Heart left ventricle (tissue), 16 donors: Measurements from ENCODE around the gene PITHD1. TPM values are rescaled to one million over a fixed set of nuclear protein-coding genes. Genes with fewer than 3 reads are reported as not detected.

Source experiments
- ATAC-seq, 4 donors: fragments of 200-7000 bp; cut with Tn5 transposase; one replicate each; pipeline ENCODE4 v1.9.1; 2020 to 2022; ENCODE audit warnings: moderate library complexity in 4 of 4, mild to moderate bottlenecking in 3 of 4, moderate number of reproducible peaks in 1 of 4
- DNase-seq, 5 donors: peaks; one replicate each; pipeline ENCODE4 v3.0.0-alpha.2; 2020
- H3K27ac ChIP-seq, 12 donors: fragments of 200-600 bp; sonication (generic) in 4 of 12; one replicate each; pipeline versions ENCODE4 v1.5.0 to v1.8.0; 2016 to 2022; ENCODE audit warnings: mild to moderate bottlenecking in 2 of 12
- H3K27me3 ChIP-seq, 9 donors: fragments of 200-600 bp; sonication (generic) in 2 of 9; one replicate each; pipeline versions ENCODE4 v1.5.1 to v1.8.0; 2016 to 2022; ENCODE audit warnings: mild to moderate bottlenecking in 3 of 9
- H3K36me3 ChIP-seq, 9 donors: fragments of 200-600 bp; sonication (generic) in 2 of 9; one replicate each; pipeline versions ENCODE4 v1.5.0 to v1.8.0; 2018 to 2022; ENCODE audit warnings: mild to moderate bottlenecking in 2 of 9
- H3K4me1 ChIP-seq, 12 donors: fragments of 200-600 bp; sonication (generic) in 4 of 12; one replicate each; pipeline versions ENCODE4 v1.5.0 to v1.8.0; 2016 to 2022; ENCODE audit warnings: mild to moderate bottlenecking in 3 of 12
- H3K4me3 ChIP-seq, 12 donors: fragments of 200-600 bp; sonication (generic) in 4 of 12; one replicate each; pipeline versions ENCODE4 v1.5.0 to v1.8.0; 2017 to 2022; ENCODE audit warnings: mild to moderate bottlenecking in 9 of 12, moderate library complexity in 4 of 12
- H3K9me3 ChIP-seq, 12 donors: fragments of 200-600 bp; sonication (generic) in 4 of 12; one replicate each; pipeline versions ENCODE4 v1.5.0 to v1.8.0; 2016 to 2022; ENCODE audit warnings: mild to moderate bottlenecking in 1 of 12
- POLR2A ChIP-seq, 2 donors: fragments of 450-650 bp; IDR thresholded peaks; one replicate each; pipeline ENCODE4 v1.6.1; 2017; ENCODE audit warnings: antibody characterized with exemption in 2 of 2, mild to moderate bottlenecking in 2 of 2, moderate library complexity in 2 of 2
- WGBS, 4 donors: extraction: QIAGEN DNeasy Blood & Tissue Kit in 2 of 4; methylation state at CpG; one replicate each; pipeline versions ENCODE4 v1.1.5 to v1.1.7; 2013 to 2018; 5-methylcytosine and 5-hydroxymethylcytosine counted together
- intact Hi-C, 10 donors: fragments of 100-400 bp; cut with DNase I; formaldehyde crosslinking; loops; one replicate each; pipeline versions ENCODE4 v1.11.1 to v1.14.2; 2022
- polyA plus RNA-seq, 2 donors: library from polyadenylated mRNA; stranded (reverse); fragments of 200-250 nt; gene quantifications; one replicate each; pipeline ENCODE4 v1.2.3, GENCODE V29; 2013
- total RNA-seq, 9 donors: library from RNA; depleted of rRNA in 2 of 9; stranded (reverse); fragments of >200 nt in 2 of 9; fragmentation: NEBNext Ultra II Directional in 3 of 9; extraction: Animal tissue kit (Norgen Biotek cat#: 25700) in 3 of 9; gene quantifications; one replicate each; pipeline versions ENCODE4 v1.1.0 to v1.2.4, GENCODE V29; 2016 to 2023
- TF ChIP-seq, protein P1 (sequence below), 12 donors: fragments of 200-600 bp; sonication (generic) in 4 of 12; IDR thresholded peaks; one replicate each; pipeline versions ENCODE4 v1.5.0 to v1.8.0; 2018 to 2022; ENCODE audit warnings: antibody characterized with exemption in 12 of 12, mild to moderate bottlenecking in 5 of 12
- donor health status: ischemic (EF 13 %, LVEDD 7.1; RV severe dilation, severe dysfunction).
- donor health status: healthy with polysubstance abuse.
- donor health status: DM: no; HTN: yes; CAD: no.
- donor health status: DM: no; HTN: no; CAD: no.
- donor health status: ischemic (EF 25% LVEDD 6.9; RV normal size, moderate dysfunction).
- donor health status: ischemic (EF 25% LVEDD 5.7; RV mildly dilated, moderate dysfunction).
- donor health status: healthy.
- donor health status: DM: yes; HTN: yes; CAD: no.
- donor health status: ischemic (EF 35%, LVEDD 5.7; RV mildly dilated, moderate dysfunction).
- donor health status: nonischemic (EF 11% LVEDD 7.7; RV severe dilation, severe dysfunction).
- donor health status: DM: yes; HTN: yes; CAD: no.
- donor health status: PGD.
- donor health status: ischemic (EF 29% LVEDD 5.4; RV normal size, mild dysfunction).
- donor health status: nonischemic (EF 23%, LVEDD 6.1; RV moderate dilation, normal function).

Gene PITHD1
- total and polyA plus RNA-seq, 11 donors, result 31.8 to 86.4 (median 46.2) TPM

DNA sequence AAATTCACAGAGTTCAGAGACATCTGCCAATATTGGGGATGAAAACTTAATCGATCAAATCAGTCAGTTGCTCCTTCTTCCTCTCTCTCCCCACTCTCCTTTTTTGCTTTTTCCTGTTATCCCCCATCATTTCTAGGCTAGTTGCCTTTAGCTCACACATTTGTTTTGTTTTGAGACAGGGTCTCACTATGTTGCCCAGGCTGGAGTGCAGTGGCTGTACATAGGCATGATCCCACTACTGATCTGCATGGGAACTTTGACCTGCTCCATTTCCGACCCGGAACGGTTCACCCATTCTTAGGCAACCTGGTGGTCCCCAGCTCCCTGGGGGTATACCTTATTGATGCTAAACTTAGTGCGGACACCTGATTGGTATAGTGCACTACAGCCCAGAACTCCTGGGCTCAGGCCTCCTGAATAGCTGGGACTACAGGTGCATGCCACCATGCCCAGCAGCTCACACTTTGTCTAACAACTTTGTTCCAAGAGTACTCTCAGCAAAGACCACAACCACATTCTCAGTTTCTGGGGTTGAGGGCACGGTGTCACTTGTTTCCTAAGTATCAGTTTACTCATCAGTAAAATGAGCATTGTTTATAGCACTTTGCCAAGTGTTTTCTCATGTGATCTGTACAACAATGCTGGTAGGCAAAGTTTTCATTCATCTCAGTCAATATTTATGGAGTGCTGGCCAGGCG lies 41.6 kb upstream of the PITHD1 start:
- Histone ChIP-seq H3K9me3 (no peaks in the 10 kb centered on the region), H3K36me3 (no peaks in the 10 kb centered on the region), H3K4me1 (peaks cover 0 to 10% (median 0%) of the 10 kb centered on the region in 12 donors), H3K4me3 (no peak overlapping the region), H3K27ac (no peak overlapping the region), H3K27me3 (no peaks in the 10 kb centered on the region)
- TF ChIP-seq, protein P1, sequence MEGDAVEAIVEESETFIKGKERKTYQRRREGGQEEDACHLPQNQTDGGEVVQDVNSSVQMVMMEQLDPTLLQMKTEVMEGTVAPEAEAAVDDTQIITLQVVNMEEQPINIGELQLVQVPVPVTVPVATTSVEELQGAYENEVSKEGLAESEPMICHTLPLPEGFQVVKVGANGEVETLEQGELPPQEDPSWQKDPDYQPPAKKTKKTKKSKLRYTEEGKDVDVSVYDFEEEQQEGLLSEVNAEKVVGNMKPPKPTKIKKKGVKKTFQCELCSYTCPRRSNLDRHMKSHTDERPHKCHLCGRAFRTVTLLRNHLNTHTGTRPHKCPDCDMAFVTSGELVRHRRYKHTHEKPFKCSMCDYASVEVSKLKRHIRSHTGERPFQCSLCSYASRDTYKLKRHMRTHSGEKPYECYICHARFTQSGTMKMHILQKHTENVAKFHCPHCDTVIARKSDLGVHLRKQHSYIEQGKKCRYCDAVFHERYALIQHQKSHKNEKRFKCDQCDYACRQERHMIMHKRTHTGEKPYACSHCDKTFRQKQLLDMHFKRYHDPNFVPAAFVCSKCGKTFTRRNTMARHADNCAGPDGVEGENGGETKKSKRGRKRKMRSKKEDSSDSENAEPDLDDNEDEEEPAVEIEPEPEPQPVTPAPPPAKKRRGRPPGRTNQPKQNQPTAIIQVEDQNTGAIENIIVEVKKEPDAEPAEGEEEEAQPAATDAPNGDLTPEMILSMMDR (IDR thresholded peaks at IDR 0.05), result no peak
- TF ChIP-seq POLR2A (IDR thresholded peaks at IDR 0.05), result no peak
- intact Hi-C loops, result loop anchor here in 1 of 10 donors (5.0 kb wide), 1 partner anchor 39 kb away; no protein-coding TSS in a partner anchor
- DNase-seq, result no peak
- 95 to 99% (median 97%) methylated on average over 7 of the region's 7 CpGs for WGBS, 4 donors
- no peak for ATAC-seq

DNA sequence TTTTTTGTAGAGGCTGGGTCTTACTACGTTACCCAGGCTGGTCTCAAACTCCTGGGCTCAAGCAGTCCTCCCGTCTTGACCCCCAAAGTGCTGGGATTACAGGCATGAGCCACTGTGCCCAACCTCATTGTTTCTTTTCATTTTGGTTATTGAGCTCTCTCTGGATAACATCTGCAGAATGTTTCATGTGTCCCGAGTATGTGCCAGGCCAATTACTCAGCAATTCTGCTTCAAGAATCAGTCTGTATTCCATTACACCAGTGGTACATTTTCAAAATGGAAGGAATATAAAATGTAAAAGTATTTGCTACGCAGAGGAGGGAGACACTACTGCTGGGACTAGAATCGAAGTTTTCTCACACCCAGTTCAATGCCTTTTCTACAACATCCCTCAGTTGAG lies 36.6 kb upstream of the PITHD1 start:
- peaks cover 0 to 5% (median under 1%) of the 10 kb centered on the region in 9 donors for H3K36me3 ChIP-seq
- H3K27me3 ChIP-seq, result no peaks in the 10 kb centered on the region
- TF ChIP-seq POLR2A (IDR thresholded peaks at IDR 0.05), result no peak
- TF ChIP-seq, protein P1 (IDR thresholded peaks at IDR 0.05), result no peak
- H3K27ac ChIP-seq, result no peak overlapping the region
- no peak for ATAC-seq
- no peaks in the 10 kb centered on the region for H3K9me3 ChIP-seq
- WGBS, 4 donors, result 82 to 91% (median 87%) methylated on average over 5 of the region's 5 CpGs
- intact Hi-C loops, result loop anchor here in 1 of 10 donors (5.0 kb wide), 1 partner anchor 49 kb away; the partner anchor contains the start of gene RPL11
- DNase-seq, result no peak
- no peak overlapping the region for H3K4me3 ChIP-seq
- H3K4me1 ChIP-seq, result peaks cover 4 to 35% (median 20%) of the 10 kb centered on the region in 12 donors

DNA sequence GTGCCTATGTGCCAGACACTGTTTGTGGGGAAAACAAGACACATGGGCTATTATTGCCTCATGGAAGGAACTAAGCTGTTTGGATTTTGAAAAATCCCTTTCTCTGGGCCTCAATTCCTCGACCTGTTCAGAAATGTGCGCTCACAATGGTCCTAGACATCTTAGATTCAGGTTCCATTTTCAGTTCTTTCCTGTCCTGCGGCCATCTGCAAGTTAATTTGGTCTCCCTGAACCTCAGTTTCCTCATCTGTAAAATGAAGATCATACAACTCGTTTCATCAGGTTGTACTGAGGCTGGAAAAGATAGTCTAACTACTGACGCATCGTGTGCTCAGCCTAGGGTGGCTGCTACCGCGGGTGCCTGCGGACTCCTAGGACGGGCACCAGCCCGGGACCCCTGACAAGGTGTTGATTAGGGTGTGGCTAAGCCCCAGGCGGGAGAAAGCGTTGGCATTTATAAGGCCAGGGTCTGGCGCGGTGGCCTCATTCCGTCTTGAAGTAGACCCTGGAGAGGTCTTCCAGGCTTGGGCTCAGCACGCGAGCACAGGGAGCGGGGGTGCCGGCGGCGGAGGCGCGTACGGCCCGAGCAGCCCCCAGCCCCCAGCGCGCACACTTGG lies 35.4 kb upstream of the PITHD1 start:
- WGBS, 4 donors, result 8 to 26% (median 9%) methylated on average over 12 to 28 of the region's 28 CpGs
- Histone ChIP-seq H3K27me3 (no peaks in the 10 kb centered on the region), H3K9me3 (no peaks in the 10 kb centered on the region), H3K4me3 (peak overlapping the region; percentile 84 to 100 (median 96)), H3K4me1 (peaks cover 4 to 45% (median 25%) of the 10 kb centered on the region in 12 donors), H3K27ac (peak overlapping the region; percentile 88 to 97 (median 94)), H3K36me3 (peaks cover 0 to 12% (median 3%) of the 10 kb centered on the region in 9 donors)
- no peak for TF ChIP-seq POLR2A (IDR thresholded peaks at IDR 0.05)
- TF ChIP-seq, protein P1 (IDR thresholded peaks at IDR 0.05), result no peak
- intact Hi-C loops, result loop anchor here in 1 of 10 donors (5.0 kb wide), 1 partner anchor 50 kb away; the partner anchor contains the start of gene RPL11
- DNase-seq (peak in 3 of 5 donors; percentile 23 to 64 (median 39)), ATAC-seq (peak; percentile 16 to 47 (median 26))
